ENCODE results near the gene PKP3. TPM values are rescaled to one million over a fixed set of nuclear protein-coding genes. Genes with fewer than 3 reads are reported as not detected.
"Not testable (repeated sequence)": the region's sequence is repeated elsewhere in the genome, so short reads cannot be mapped to it uniquely, and the experiment has no call there.

The PKP3 gene
- total and polyA plus RNA-seq, 3 donors from 2014 or later: 1.2 to 3.1 (median 1.6) TPM

DNA sequence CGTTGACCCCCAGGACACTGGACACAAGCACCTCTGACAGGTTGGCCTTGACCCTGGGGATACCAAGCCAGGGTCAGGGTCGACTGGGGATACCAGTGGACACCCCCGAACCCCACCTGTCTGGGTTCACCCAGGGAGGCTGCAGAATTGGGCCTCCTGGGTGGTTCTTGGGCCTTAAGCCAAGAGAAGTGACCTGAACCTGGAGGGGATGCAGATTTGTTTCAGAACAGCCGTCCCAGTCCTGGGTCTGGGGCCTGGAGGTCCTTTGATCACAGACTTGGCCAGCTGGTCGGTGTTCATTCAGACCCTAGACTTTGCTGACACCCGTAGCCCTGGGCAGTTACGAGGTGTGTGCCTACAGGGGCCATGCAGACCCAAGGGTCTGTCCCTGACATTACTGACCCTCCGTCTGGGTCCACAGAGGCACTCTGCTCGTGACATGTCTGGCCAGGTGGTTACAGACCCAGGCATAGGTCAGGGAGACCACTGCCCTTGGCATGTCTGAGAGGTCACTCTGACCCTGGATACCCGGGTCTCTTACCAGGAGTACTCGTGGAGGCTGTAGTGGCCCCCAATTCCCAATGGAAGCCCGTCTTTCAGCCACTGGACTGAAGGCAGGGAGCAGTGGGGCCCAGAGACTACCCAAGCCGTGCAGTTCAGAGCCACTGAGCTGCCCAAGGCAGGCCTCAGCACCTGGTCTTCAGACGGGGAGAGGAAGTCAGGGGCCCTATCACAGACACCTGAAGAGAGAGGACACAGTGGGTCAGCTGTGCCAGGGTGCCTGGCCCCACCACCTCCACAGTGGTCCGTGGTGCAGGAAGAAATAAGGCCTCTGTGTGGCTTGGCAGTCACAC, 14.4 kb downstream of the PKP3 start:
- no peak for DNase-seq
- Histone ChIP-seq H3K27me3 (no peaks in the 10 kb centered on the region), H3K4me1 (peaks cover 11% of the 10 kb centered on the region), H3K9me3 (no peaks in the 10 kb centered on the region), H3K4me3 (no peak overlapping the region), H3K27ac (no peak overlapping the region), H3K36me3 (ENCODE audit: low read depth, missing control alignments) (no peaks in the 10 kb centered on the region)
- 83 to 89% methylated on average over 5 to 15 of the region's 15 CpGs for WGBS, 2 donors
- intact Hi-C loops (cut with DNase I; ENCODE audit: low total_unique reads): no loop called here
- TF ChIP-seq, protein P1, sequence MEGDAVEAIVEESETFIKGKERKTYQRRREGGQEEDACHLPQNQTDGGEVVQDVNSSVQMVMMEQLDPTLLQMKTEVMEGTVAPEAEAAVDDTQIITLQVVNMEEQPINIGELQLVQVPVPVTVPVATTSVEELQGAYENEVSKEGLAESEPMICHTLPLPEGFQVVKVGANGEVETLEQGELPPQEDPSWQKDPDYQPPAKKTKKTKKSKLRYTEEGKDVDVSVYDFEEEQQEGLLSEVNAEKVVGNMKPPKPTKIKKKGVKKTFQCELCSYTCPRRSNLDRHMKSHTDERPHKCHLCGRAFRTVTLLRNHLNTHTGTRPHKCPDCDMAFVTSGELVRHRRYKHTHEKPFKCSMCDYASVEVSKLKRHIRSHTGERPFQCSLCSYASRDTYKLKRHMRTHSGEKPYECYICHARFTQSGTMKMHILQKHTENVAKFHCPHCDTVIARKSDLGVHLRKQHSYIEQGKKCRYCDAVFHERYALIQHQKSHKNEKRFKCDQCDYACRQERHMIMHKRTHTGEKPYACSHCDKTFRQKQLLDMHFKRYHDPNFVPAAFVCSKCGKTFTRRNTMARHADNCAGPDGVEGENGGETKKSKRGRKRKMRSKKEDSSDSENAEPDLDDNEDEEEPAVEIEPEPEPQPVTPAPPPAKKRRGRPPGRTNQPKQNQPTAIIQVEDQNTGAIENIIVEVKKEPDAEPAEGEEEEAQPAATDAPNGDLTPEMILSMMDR (IDR thresholded peaks at IDR 0.05): no peak

DNA sequence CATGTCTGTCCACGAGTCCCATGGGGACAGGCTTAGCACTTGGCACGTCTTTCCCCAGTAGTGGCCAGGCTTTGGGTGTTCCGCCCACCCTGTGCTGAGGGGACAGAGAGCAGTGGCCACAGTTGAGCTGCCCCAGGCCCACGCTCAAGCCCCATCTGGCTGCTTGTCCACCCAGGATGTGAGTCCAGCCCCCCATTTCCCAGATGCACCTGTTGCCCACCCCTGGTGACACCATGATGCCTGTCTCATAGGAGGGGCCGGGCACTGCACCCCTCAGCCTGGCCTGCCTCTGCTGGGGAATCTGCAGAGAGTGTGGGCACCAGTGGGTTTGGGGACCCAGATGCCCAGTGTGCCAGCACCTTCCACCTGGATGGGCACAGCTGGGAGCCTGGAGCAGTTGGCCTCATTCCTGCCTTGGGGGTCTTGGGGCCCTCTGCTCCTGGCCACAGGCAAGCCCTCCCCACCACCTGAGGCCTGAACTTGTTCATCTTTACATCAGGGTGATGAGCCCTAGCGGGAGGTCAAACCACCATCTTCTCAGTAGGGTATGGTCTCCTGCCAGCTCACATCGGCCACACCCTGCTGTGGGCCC, 15.1 kb downstream of the PKP3 start:
- intact Hi-C loops (cut with DNase I; ENCODE audit: low total_unique reads): no loop called here
- Histone ChIP-seq H3K9me3 (no peaks in the 10 kb centered on the region), H3K4me3 (no peak overlapping the region), H3K27ac (no peak overlapping the region), H3K4me1 (peaks cover 11% of the 10 kb centered on the region), H3K27me3 (no peaks in the 10 kb centered on the region), H3K36me3 (ENCODE audit: low read depth, missing control alignments) (no peaks in the 10 kb centered on the region)
- no peak for DNase-seq
- WGBS, 2 donors: 89 to 96% methylated on average over 3 to 7 of the region's 7 CpGs
- no peak for TF ChIP-seq POLR2A (IDR thresholded peaks at IDR 0.05)
- TF ChIP-seq, protein P1 (IDR thresholded peaks at IDR 0.05): no peak

DNA sequence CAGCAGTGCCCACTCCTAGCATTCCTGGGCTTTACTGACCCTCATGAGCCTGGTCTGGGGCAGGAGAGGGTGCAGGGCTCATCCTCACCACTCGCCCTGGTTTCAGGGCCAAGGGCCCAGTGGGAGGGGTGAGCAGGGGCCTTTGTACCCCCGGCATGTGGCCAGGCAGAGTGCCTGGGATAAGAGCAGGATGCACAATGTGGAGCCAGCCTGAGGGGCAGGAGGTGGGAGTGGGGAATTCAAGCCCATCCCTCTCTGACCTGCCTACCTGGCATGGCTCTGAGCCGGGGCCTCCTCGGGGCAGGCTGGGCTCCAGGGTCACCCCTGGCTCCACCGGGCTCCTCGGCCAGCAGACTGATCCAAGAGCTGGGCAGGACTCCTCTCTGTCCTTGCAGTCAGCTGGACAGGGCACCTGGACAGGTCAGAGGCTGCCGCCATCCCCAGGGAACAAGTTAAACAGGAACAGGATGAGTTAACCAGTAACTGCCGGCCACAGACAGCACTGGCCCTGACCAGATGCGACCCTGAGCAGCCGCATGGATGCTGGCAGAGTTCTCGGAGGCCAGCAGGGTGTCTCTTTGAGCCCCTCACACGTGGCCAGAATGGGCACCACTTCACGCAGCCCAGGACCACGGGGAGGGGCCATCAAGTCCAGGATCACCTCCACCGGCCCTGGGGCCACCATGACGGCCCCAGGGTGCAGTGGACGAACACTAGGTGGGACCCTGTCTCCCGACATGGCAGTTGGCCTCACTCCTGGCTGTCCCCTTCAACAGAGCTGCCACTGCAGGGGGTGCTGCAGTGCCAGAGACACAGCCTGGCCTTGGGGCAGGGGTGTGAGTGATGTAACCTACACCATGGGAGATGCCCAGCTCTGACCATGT, 15.8 kb downstream of the PKP3 start:
- H3K27ac ChIP-seq: no peak overlapping the region
- DNase-seq: no peak
- H3K9me3 ChIP-seq: no peaks in the 10 kb centered on the region
- 52 to 78% methylated on average over 3 to 18 of the region's 18 CpGs for WGBS, 2 donors
- H3K36me3 ChIP-seq (ENCODE audit: low read depth, missing control alignments): no peaks in the 10 kb centered on the region
- H3K4me3 ChIP-seq: no peak overlapping the region
- H3K27me3 ChIP-seq: no peaks in the 10 kb centered on the region
- no peak for TF ChIP-seq POLR2A (IDR thresholded peaks at IDR 0.05)
- TF ChIP-seq, protein P1 (IDR thresholded peaks at IDR 0.05): no peak
- intact Hi-C loops (cut with DNase I; ENCODE audit: low total_unique reads): no loop called here
- H3K4me1 ChIP-seq: peaks cover 11% of the 10 kb centered on the region

DNA sequence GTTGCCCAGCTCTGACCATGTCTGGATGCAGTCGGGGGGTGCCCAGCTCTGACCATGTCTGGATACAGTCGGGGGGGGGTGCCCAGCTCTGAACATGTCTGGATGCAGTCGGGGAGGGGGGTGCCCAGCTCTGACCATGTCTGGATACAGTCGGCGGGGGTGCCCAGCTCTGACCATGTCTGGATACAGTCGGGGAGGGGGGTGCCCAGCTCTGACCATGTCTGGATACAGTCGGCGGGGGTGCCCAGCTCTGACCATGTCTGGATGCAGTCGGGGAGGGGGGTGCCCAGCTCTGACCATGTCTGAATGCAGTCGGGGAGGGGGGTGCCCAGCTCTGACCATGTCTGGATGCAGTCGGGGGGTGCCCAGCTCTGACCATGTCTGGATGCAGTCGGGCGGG, 16.7 kb downstream of the PKP3 start:
- H3K4me3 ChIP-seq; H3K27ac ChIP-seq; H3K27me3 ChIP-seq; H3K9me3 ChIP-seq; DNase-seq; intact Hi-C loops (cut with DNase I; ENCODE audit: low total_unique reads); H3K36me3 ChIP-seq (ENCODE audit: low read depth, missing control alignments): not testable (repeated sequence)
- peaks cover 11% of the 10 kb centered on the region for H3K4me1 ChIP-seq
- no CpG with 5 or more reads among the region's 13 CpGs for WGBS, 2 donors

DNA sequence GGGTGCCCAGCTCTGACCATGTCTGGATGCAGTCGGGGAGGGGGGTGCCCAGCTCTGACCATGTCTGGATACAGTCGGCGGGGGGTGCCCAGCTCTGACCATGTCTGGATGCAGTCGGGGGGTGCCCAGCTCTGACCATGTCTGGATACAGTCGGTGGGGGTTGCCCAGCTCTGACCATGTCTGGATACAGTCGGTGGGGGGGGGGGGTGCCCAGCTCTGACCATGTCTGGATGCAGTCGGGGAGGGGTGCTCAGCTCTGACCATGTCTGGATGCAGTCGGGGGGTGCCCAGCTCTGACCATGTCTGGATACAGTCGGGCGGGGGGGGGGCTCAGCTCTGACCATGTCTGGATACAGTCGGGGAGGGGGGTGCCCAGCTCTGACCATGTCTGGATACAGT, 17.5 kb downstream of the PKP3 start:
- H3K9me3 ChIP-seq; intact Hi-C loops (cut with DNase I; ENCODE audit: low total_unique reads); H3K4me3 ChIP-seq; H3K27ac ChIP-seq; DNase-seq; H3K4me1 ChIP-seq; H3K27me3 ChIP-seq; H3K36me3 ChIP-seq (ENCODE audit: low read depth, missing control alignments): not testable (repeated sequence)
- 85% methylated on average over 4 of the region's 11 CpGs; no CpG with 5 or more reads in 1 of the 2 donors for WGBS, 2 donors

All from testis (tissue), 3 donors.